ENCODE results near the gene NHSL2.
"Not testable (repeated sequence)": the region's sequence is repeated elsewhere in the genome, so short reads cannot be mapped to it uniquely, and the experiment has no call there.

Gene NHSL2

GRCh38 chrX:72176289-72176688 is 265.6 kb downstream of the NHSL2 start:
- not testable (repeated sequence) for DNase-seq (ENCODE audit: low read depth in 2 of 2)

DNA sequence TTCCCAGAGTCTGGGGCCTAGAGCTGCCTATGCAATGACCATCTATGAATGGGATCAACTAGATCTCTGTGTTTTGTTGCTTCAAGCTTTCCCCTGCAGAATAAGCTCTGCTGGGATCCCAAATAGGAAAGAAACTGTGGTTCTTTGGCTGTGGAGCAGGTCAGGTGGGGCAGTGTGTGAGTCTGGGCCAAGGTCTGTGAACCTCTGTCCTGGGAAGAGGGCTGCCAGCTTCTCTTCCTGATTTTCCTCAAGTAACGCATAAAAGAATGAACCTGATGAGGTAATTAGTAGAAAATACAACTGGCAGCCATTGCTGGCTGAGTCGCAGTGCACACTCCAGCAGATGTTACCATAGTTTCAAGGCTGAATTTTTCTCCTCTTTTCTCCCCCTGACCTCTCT is 266.3 kb downstream of the NHSL2 start:
- DNase-seq (ENCODE audit: low read depth in 2 of 2), result no peak

GRCh38 chrX:72180539-72180938 is 269.9 kb downstream of the NHSL2 start:
- no peak for DNase-seq (ENCODE audit: low read depth in 2 of 2)

DNA sequence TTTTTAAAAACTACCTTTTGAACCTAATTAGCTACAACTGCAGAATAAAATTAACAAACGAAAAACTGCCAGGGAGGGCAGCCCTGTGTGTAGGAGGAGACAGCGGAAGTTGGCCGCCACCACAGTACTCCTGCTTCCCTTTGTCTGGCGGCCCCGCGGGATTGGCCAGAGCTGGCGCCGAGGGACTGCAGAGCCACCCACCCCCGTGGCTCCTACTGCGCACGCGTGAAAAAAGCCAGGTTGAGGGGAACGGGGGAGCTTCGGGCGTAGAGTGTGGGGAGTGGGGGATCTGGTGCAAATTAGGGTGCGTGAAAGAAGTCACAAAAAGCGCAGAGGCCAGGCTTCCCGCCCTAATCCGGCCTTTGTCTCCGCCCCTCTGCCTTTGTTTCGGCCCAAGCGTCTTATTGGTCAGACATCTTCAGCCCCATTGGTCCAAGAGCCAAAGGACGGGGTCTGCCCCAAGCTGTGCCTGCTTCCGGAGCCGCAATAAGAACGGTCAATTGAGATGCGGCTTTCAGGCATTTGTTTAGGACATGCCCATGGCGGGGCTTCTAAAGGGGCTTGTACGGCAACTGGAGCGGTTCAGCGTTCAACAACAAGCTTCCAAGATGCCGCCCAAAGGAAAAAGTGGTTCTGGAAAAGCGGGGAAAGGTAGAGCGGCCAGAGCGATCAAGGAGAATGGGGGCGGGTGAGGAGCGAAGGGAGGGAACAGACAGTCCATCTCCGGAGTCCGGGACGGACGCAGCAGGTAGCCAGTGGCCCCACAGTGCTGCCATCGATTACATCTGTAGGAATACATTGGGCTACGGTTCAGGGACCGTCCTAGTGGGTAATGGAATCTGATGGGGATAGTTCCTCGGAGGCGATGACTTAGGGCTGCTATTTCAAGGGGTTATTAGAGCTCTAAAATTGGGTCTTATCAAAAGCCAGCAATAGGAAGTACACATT is 270.8 kb downstream of the NHSL2 start, which contains the start of gene PIN4:
Gene PIN4 (plus strand): TSS at position 580 of the 948 bp plus-strand sequence. CDS start 29 bp downstream, at position 609.
- DNase-seq (ENCODE audit: low read depth in 2 of 2), result peak; percentile 66 to 75

- no peak for DNase-seq (ENCODE audit: low read depth in 2 of 2)
These were observed 272.3 kb downstream of the NHSL2 start for GRCh38 chrX:72182924-72183323.

DNA sequence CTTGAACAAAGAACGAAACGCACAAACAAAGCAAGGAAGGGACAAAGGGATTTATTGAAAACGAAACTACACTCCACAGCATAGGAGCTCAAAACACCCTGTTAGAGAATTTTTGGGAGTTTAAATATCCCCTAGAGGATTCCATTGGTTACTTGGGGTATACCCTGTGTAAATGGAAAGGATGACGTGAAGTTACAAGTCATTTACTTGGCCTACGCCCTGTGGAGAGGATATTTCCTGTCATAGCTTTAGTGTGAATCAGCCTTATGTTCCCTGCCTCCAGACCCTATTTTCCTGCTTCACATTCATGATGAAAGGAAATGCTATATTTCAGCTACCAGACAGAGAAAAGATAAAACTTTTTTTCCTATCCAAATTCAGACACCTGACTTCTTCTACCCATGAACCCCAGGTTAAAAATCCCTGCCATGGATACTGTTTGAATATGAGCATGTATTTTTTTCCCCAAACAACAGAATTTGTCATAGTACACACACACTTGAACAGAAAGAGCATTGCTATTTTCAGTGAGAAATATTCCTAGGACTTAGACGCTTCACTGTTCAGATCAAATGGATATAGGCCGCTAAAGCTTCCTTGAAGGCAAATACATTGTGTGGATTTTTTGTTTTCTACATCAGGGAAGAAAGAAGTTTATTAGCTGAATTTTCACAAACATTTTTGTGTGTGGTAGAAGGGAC is 291.3 kb downstream of the NHSL2 start:
- DNase-seq (ENCODE audit: low read depth in 2 of 2), result no peak

All from stimulated activated CD4-positive, alpha-beta T cell treated with anti-CD3 and anti-CD28 coated beads, Interleukin-4, amount 100 ng/mL, for 48 hours (primary cell).